Prostate gland (tissue), 2 donors: ENCODE results near the gene PACC1.

Experiments used
- CTCF ChIP-seq, 4 experiments: fragments of 200-600 bp in 2 of 4; fragments of 450-650 bp in 2 of 4; sonication (generic) in 2 of 4; IDR thresholded peaks; 1 replicate in 3 of 4; 2 replicates in 1 of 4; pipeline ENCODE4 v1.5.1; 2016 to 2019; ENCODE audit warnings: antibody characterized with exemption in 4 of 4, mild to moderate bottlenecking in 2 of 4, moderate library complexity in 2 of 4
- POLR2A ChIP-seq: fragments of 450-650 bp; IDR thresholded peaks from one replicate; pipeline ENCODE4 v1.6.1; 2016; ENCODE audit warnings: antibody characterized with exemption, mild to moderate bottlenecking

GRCh38 chr1:212368073-212368484, 46.6 kb downstream of the PACC1 start:
- TF ChIP-seq CTCF (IDR thresholded peaks at IDR 0.05) (peak; percentile 42 to 74 (median 58)), POLR2A (no peak)
